ENCODE data around the gene ADAMTS17. TPM values are rescaled to one million over a fixed set of nuclear protein-coding genes. Genes with fewer than 3 reads are reported as not detected.

ADAMTS17 gene
- total and polyA plus RNA-seq, 9 of the 15 experiments (the other 6 are each of a cell fraction or from before 2014, with no cell fraction given): 0.01 to 0.14 (median 0.07) TPM; not detected in 6

DNA sequence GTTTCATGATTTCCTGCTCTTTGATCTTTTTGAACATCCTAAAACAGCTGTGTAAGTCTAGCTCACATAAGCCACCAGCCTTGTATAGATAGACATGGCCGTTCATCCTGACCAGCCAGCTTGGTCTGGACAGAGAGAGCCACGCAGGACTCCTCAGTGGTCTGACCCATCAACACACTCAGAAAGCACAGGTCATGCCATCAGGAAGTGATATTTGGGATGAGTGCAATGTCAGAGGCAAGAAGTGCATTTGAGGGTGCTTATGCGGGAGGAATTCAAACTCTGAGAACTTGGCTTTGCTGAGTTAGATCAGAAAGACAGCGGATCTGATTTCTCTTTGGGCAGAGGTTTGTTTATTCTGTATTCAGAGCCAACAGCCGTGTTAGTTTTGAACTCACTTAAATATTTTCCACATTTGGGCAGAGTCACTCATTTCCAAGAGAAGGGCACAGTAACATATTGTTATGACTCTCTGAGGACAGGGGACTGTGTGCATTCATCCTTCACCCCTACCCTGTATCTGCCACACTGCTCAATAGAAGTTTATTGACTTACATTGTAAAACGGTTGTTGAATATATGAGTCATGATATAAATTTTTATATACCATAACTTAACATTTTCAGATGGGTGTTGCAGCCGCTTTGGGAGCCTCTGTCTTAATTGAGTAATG lies 383.2 kb downstream of the ADAMTS17 start (continued):
- TF ChIP-seq ARID3A (IDR thresholded peaks at IDR 0.05; ENCODE audit: borderline replicate concordance, low read depth, low read length): no peak

- Histone ChIP-seq H3K79me2 (ENCODE audit: control insufficient read depth, insufficient read depth, low read length) (no peaks in the 10 kb centered on the region), H3K9ac (ENCODE audit: insufficient read depth in 1 of 2, low read depth in 2 of 2, low read length in 2 of 2) (no peak overlapping the region), H3K36me3 (ENCODE audit: control insufficient read depth, insufficient read depth, low read length) (no peaks in the 10 kb centered on the region), H3K4me3 (no peak overlapping the region), H4K20me1 (replicated peaks; ENCODE audit: control insufficient read depth, insufficient read depth, low read length) (no peaks in the 10 kb centered on the region), H3K27ac (ENCODE audit: extremely low read depth, low read depth, low read length) (no peak overlapping the region), H2AFZ (ENCODE audit: low read depth, low read length) (no peak overlapping the region), H3K9me1 (ENCODE audit: control insufficient read depth, insufficient read depth, low read length) (no peaks in the 10 kb centered on the region), H3K4me2 (ENCODE audit: insufficient read depth, low read length) (no peak overlapping the region), H3K27me3 (ENCODE audit: control insufficient read depth in 2 of 2, insufficient read depth in 2 of 2, low read length in 2 of 2) (peaks cover 0 to 3% of the 10 kb centered on the region in 2 experiments; a peak in 1 of 5 replicates), H3K9me3 (replicated peaks; ENCODE audit: control insufficient read depth, insufficient read depth, low read depth, low read length) (no peaks in the 10 kb centered on the region), H3K4me1 (replicated peaks in 1 of 2; ENCODE audit: control insufficient read depth in 2 of 2, insufficient read depth in 2 of 2, low read length in 2 of 2) (no peaks in the 10 kb centered on the region)
- POLR2A ChIA-PET: no interaction called here
- ATAC-seq (no peak), DNase-seq (ENCODE audit: extremely low read depth in 1 of 4, low spot score in 3 of 4) (no peak), FAIRE-seq (no peak)
- BruUV-seq (replicated peaks): no TSS peak
- CTCF ChIA-PET (ENCODE audit: low intra/inter-chr PET ratio): no interaction called here
- WGBS (ENCODE audit: insufficient coverage, low coverage, missing lambda C conversion rate): 0% methylated on average over 2 of the region's 2 CpGs
- no peak for TF ChIP-seq KHSRP (IDR thresholded peaks at IDR 0.05)
- no peak for TF ChIP-seq BRCA1 (IDR thresholded peaks at IDR 0.05)
- no peak for TF ChIP-seq BRCA1 (CRISPR knock-in tag; IDR thresholded peaks at IDR 0.05)
- no peak for TF ChIP-seq NFATC3 (IDR thresholded peaks at IDR 0.05)
- no peak for TF ChIP-seq MXD1 (CRISPR knock-in tag; IDR thresholded peaks at IDR 0.05; ENCODE audit: borderline replicate concordance, poor library complexity, severe bottlenecking)
- no peak for TF ChIP-seq POLR2B (IDR thresholded peaks at IDR 0.05; ENCODE audit: low read depth, partially characterized antibody)
- TF ChIP-seq EP400 (IDR thresholded peaks at IDR 0.05): no peak
- TF ChIP-seq MTA1 (IDR thresholded peaks at IDR 0.05; ENCODE audit: borderline replicate concordance): no peak
- no peak for TF ChIP-seq ZNF695 (CRISPR knock-in tag; IDR thresholded peaks at IDR 0.05)
- no peak for TF ChIP-seq FOXK2 (conservative IDR thresholded peaks at IDR 0.05 in 1 of 2, IDR thresholded peaks at IDR 0.05 in 1 of 2; ENCODE audit: low read depth in 2 of 2)
- no peak for TF ChIP-seq E4F1 (CRISPR knock-in tag; IDR thresholded peaks at IDR 0.05; ENCODE audit: borderline replicate concordance)
- TF ChIP-seq ZNF239 (CRISPR knock-in tag; IDR thresholded peaks at IDR 0.05): no peak
- intact Hi-C loops (cut with micrococcal nuclease) (loop anchor here (10.0 kb wide), 1 partner anchor 177 kb away; no protein-coding TSS in a partner anchor), in situ Hi-C loops (cut with MboI) (no loop called here)
Measured at GRCh38 chr15:99957642-99958013, 384.1 kb downstream of the ADAMTS17 start.
